HG02763 (cell line): ENCODE data around the gene RLN1.
A peak's percentile ranks its signal among the peaks of the same experiment; 100 is the strongest.
"Not testable (repeated sequence)": the region's sequence is repeated elsewhere in the genome, so short reads cannot be mapped to it uniquely, and the experiment has no call there.

Experiments used
- ATAC-seq: cut with Tn5 transposase; IDR thresholded peaks from one replicate; pipeline ENCODE4 v1.9.1; 2021; ENCODE audit warnings: mild to moderate bottlenecking, moderate library complexity; ENCODE audit not compliant: unreplicated experiment

RLN1 gene

GRCh38 chr9:5326187-5326586, 13.5 kb downstream of the RLN1 start:
- no peak for ATAC-seq

GRCh38 chr9:5321601-5322000, 18.1 kb downstream of the RLN1 start:
- ATAC-seq: not testable (repeated sequence)

GRCh38 chr9:5321058-5321457, 18.6 kb downstream of the RLN1 start:
- ATAC-seq: no peak

GRCh38 chr9:5316406-5316805, 23.3 kb downstream of the RLN1 start:
- not testable (repeated sequence) for ATAC-seq

GRCh38 chr9:5315187-5315923, 24.3 kb downstream of the RLN1 start:
- ATAC-seq: no peak

- no peak for ATAC-seq
Measured at GRCh38 chr9:5310851-5311250, 28.8 kb downstream of the RLN1 start.

- no peak for ATAC-seq
Measured at GRCh38 chr9:5305741-5306140, 33.9 kb downstream of the RLN1 start.

- ATAC-seq: peak; percentile 98
Measured at GRCh38 chr9:5303840-5304795, 35.6 kb downstream of the RLN1 start, which contains the start of gene RLN2. TSS of gene RLN2 (minus strand) at chr9:5304716. CDS start at chr9:5304580, 136 bp downstream.

- no peak for ATAC-seq
Measured at GRCh38 chr9:5301544-5301943, 38.1 kb downstream of the RLN1 start.

GRCh38 chr9:5292141-5292540, 47.5 kb downstream of the RLN1 start:
- ATAC-seq: no peak

GRCh38 chr9:5288591-5288990, 51.1 kb downstream of the RLN1 start:
- ATAC-seq: no peak

- ATAC-seq: no peak
Measured at GRCh38 chr9:5286262-5286661, 53.4 kb downstream of the RLN1 start.
